SK-N-SH treated with all-trans-retinoic acid at 6 μM for 48 hours (cell line): ENCODE results near the gene VCL.

Experiments used
- ARNTL ChIP-seq: fragments of 450-650 bp; formaldehyde crosslinking; IDR thresholded peaks from 2 replicates; pipeline ENCODE4 v1.5.0; 2020; ENCODE audit warnings: low read depth, mild to moderate bottlenecking, moderate library complexity, borderline replicate concordance
- BACH2 ChIP-seq: fragments of 250-450 bp; sonication (Bioruptor Pico); IDR thresholded peaks from 2 replicates; pipeline ENCODE4 v1.9.0; 2021; ENCODE audit warnings: mild to moderate bottlenecking, borderline replicate concordance
- CREB5 ChIP-seq: fragments of 250-450 bp; sonication (Bioruptor Pico); IDR thresholded peaks from 2 replicates; pipeline ENCODE4 v1.5.1; 2020; ENCODE audit warnings: low read depth, mild to moderate bottlenecking, moderate library complexity
- CSDC2 ChIP-seq: fragments of 250-450 bp; sonication (Bioruptor Pico); IDR thresholded peaks from 2 replicates; pipeline ENCODE4 v1.5.0; 2020; ENCODE audit warnings: mild to moderate bottlenecking, moderate library complexity
- ESRRG ChIP-seq: fragments of 250-450 bp; sonication (Bioruptor Pico); IDR thresholded peaks from 2 replicates; pipeline ENCODE4 v1.6.1; 2021; ENCODE audit warnings: mild to moderate bottlenecking
- RARB ChIP-seq: fragments of 250-450 bp; sonication (Bioruptor Pico); IDR thresholded peaks from 2 replicates; pipeline ENCODE4 v1.8.0; 2021; ENCODE audit warnings: mild to moderate bottlenecking, moderate library complexity
- TCF4 ChIP-seq: fragments of 250-450 bp; sonication (Bioruptor Pico); IDR thresholded peaks from 2 replicates; pipeline ENCODE4 v1.8.0; 2021; ENCODE audit warnings: mild to moderate bottlenecking, moderate library complexity, borderline replicate concordance
- TOX ChIP-seq: fragments of 250-450 bp; sonication (Bioruptor Pico); IDR thresholded peaks from 2 replicates; pipeline ENCODE4 v1.8.0; 2021; ENCODE audit warnings: mild to moderate bottlenecking, moderate library complexity, borderline replicate concordance
- ZFP3 ChIP-seq: fragments of 250-450 bp; sonication (Bioruptor Pico); IDR thresholded peaks from 2 replicates; pipeline ENCODE4 v1.5.0; 2020; ENCODE audit warnings: mild to moderate bottlenecking, moderate library complexity
- ZNF565 ChIP-seq: fragments of 450-650 bp; formaldehyde crosslinking; conservative IDR thresholded peaks from 2 replicates; pipeline ENCODE4 v1.5.0; 2020; ENCODE audit warnings: low read depth, mild to moderate bottlenecking, moderate library complexity
- ZNF70 ChIP-seq: fragments of 450-650 bp; formaldehyde crosslinking; IDR thresholded peaks from 2 replicates; pipeline ENCODE4 v1.5.0; 2020; ENCODE audit warnings: mild to moderate bottlenecking, moderate library complexity
- TF ChIP-seq, protein P1 (sequence below): fragments of 250-450 bp; sonication (Bioruptor Pico); IDR thresholded peaks from 2 replicates; pipeline ENCODE4 v1.8.0; 2021; ENCODE audit warnings: low read depth, mild to moderate bottlenecking, moderate library complexity, borderline replicate concordance

- no peak for TF ChIP-seq CREB5 (CRISPR knock-in tag)
- TF ChIP-seq, protein P1, sequence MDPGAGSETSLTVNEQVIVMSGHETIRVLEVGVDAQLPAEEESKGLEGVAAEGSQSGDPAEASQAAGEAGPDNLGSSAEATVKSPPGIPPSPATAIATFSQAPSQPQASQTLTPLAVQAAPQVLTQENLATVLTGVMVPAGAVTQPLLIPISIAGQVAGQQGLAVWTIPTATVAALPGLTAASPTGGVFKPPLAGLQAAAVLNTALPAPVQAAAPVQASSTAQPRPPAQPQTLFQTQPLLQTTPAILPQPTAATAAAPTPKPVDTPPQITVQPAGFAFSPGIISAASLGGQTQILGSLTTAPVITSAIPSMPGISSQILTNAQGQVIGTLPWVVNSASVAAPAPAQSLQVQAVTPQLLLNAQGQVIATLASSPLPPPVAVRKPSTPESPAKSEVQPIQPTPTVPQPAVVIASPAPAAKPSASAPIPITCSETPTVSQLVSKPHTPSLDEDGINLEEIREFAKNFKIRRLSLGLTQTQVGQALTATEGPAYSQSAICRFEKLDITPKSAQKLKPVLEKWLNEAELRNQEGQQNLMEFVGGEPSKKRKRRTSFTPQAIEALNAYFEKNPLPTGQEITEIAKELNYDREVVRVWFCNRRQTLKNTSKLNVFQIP (CRISPR knock-in tag): no peak
- no peak for TF ChIP-seq BACH2 (CRISPR knock-in tag)
- no peak for TF ChIP-seq CSDC2 (CRISPR knock-in tag)
- TF ChIP-seq ESRRG (CRISPR knock-in tag): no peak
- no peak for TF ChIP-seq ZNF565
- no peak for TF ChIP-seq TOX
- TF ChIP-seq ARNTL (CRISPR knock-in tag): no peak
- TF ChIP-seq TCF4 (CRISPR knock-in tag): no peak
- no peak for TF ChIP-seq ZNF70
- TF ChIP-seq RARB (CRISPR knock-in tag): no peak
- no peak for TF ChIP-seq ZFP3 (CRISPR knock-in tag)
Observed at GRCh38 chr10:74079936-74080590, 82.1 kb downstream of the VCL start.
